H9 (cell line): ENCODE results near the gene ACAD9. TPM values are rescaled to one million over a fixed set of nuclear protein-coding genes. Genes with fewer than 3 reads are reported as not detected.

Experiments used
- DNase-seq: peaks from one replicate; pipeline ENCODE4 v3.0.0-alpha.2; 2017
- H2AFZ ChIP-seq: one replicate; pipeline ENCODE4 v1.6.1; 2013; ENCODE audit warnings: mild to moderate bottlenecking, low read length, control low read depth, moderate library complexity
- H2AK5ac ChIP-seq: 2 replicates; pipeline ENCODE4 v1.6.1; 2013; ENCODE audit warnings: low read length, control low read depth, mixed read lengths; ENCODE audit not compliant: insufficient read length
- H2BK120ac ChIP-seq: one replicate; pipeline ENCODE4 v1.6.1; 2013; ENCODE audit warnings: low read depth, mild to moderate bottlenecking, low read length, control low read depth, inconsistent platforms; ENCODE audit not compliant: poor library complexity, severe bottlenecking
- H2BK12ac ChIP-seq: 2 replicates; pipeline ENCODE4 v1.6.1; 2013; ENCODE audit warnings: low read length, control low read depth, mixed read lengths, low read depth; ENCODE audit not compliant: insufficient read length
- H2BK15ac ChIP-seq: 2 replicates; pipeline ENCODE4 v1.6.1; 2013; ENCODE audit warnings: low read depth, low read length, control low read depth
- H2BK20ac ChIP-seq: one replicate; pipeline ENCODE4 v1.6.1; 2013; ENCODE audit warnings: low read depth, mild to moderate bottlenecking, low read length, control low read depth, inconsistent platforms; ENCODE audit not compliant: poor library complexity, severe bottlenecking
- H2BK5ac ChIP-seq: 2 replicates; pipeline ENCODE4 v1.6.1; 2013; ENCODE audit warnings: low read length, control low read depth, mixed read lengths; ENCODE audit not compliant: insufficient read length
- H3K14ac ChIP-seq: 2 replicates; pipeline ENCODE4 v1.6.1; 2013; ENCODE audit warnings: low read length, control low read depth; ENCODE audit not compliant: insufficient read depth
- H3K18ac ChIP-seq: 2 replicates; pipeline ENCODE4 v1.6.1; 2013; ENCODE audit warnings: low read depth, mild to moderate bottlenecking, mixed read lengths, low read length, control low read depth; ENCODE audit not compliant: insufficient read length
- H3K23ac ChIP-seq: 2 replicates; pipeline ENCODE4 v1.6.1; 2013; ENCODE audit warnings: low read length, control low read depth, mixed read lengths, low read depth; ENCODE audit not compliant: insufficient read length
- H3K23me2 ChIP-seq: 2 replicates; pipeline ENCODE4 v1.6.1; 2013; ENCODE audit warnings: low read depth, mild to moderate bottlenecking, mixed read lengths, low read length, control low read depth; ENCODE audit not compliant: insufficient read length, poor library complexity, severe bottlenecking
- H3K27ac ChIP-seq: 2 replicates; pipeline ENCODE4 v1.5.1; 2013; ENCODE audit warnings: low read length, control low read depth, mixed read lengths, low read depth; ENCODE audit not compliant: insufficient read length
- H3K27me3 ChIP-seq: 2 replicates; pipeline ENCODE4 v1.6.1; 2013; ENCODE audit warnings: low read length, control low read depth, inconsistent platforms; ENCODE audit not compliant: insufficient read depth
- H3K4ac ChIP-seq: 2 replicates; pipeline ENCODE4 v1.6.1; 2013; ENCODE audit warnings: low read depth, mild to moderate bottlenecking, control low read depth, inconsistent platforms, low read length, moderate library complexity
- H3K4me1 ChIP-seq: 2 replicates; pipeline ENCODE4 v1.6.1; 2013; ENCODE audit warnings: low read length, control low read depth, inconsistent platforms; ENCODE audit not compliant: insufficient read depth
- H3K4me2 ChIP-seq: 2 replicates; pipeline ENCODE4 v1.6.1; 2013; ENCODE audit warnings: low read length, control low read depth, mixed read lengths; ENCODE audit not compliant: insufficient read length, insufficient read depth
- H3K56ac ChIP-seq: 2 replicates; pipeline ENCODE4 v1.6.1; 2013; ENCODE audit warnings: low read depth, mild to moderate bottlenecking, mixed read lengths, low read length, control low read depth; ENCODE audit not compliant: insufficient read length
- H3K79me1 ChIP-seq: 2 replicates; pipeline ENCODE4 v1.6.1; 2013; ENCODE audit warnings: low read depth, mild to moderate bottlenecking, moderate library complexity, low read length, control low read depth, inconsistent platforms; ENCODE audit not compliant: insufficient read depth, poor library complexity, severe bottlenecking
- H3K79me2 ChIP-seq: 2 replicates; pipeline ENCODE4 v1.6.1; 2013; ENCODE audit warnings: low read length, control low read depth, inconsistent platforms; ENCODE audit not compliant: insufficient read depth
- H3K9ac ChIP-seq: 2 replicates; pipeline ENCODE4 v1.6.1; 2013; ENCODE audit warnings: low read length, control low read depth, mixed read lengths; ENCODE audit not compliant: insufficient read length; ENCODE audit errors: extremely low read depth
- H3K9me3 ChIP-seq: one replicate; pipeline ENCODE4 v1.6.1; 2013; ENCODE audit warnings: low read depth, low read length, inconsistent platforms; ENCODE audit not compliant: control insufficient read depth
- H3T11ph ChIP-seq: one replicate; pipeline ENCODE4 v1.6.1; 2013; ENCODE audit warnings: mild to moderate bottlenecking, low read length, control low read depth, inconsistent platforms
- H4K20me1 ChIP-seq: one replicate; pipeline ENCODE4 v1.6.1; 2013; ENCODE audit not compliant: control insufficient read depth, insufficient read length, insufficient read depth
- H4K5ac ChIP-seq: 2 replicates; pipeline ENCODE4 v1.6.1; 2013; ENCODE audit warnings: low read depth, mild to moderate bottlenecking, mixed read lengths, low read length, control low read depth; ENCODE audit not compliant: insufficient read length
- H4K8ac ChIP-seq: replicated peaks from 2 replicates; pipeline ENCODE4 v1.6.1; 2013; ENCODE audit warnings: low read length, control low read depth, mixed read lengths, low read depth; ENCODE audit not compliant: insufficient read length
- H4K91ac ChIP-seq: 2 replicates; pipeline ENCODE4 v1.6.1; 2013; ENCODE audit warnings: low read depth, mild to moderate bottlenecking, moderate library complexity, mixed read lengths, low read length, control low read depth; ENCODE audit not compliant: insufficient read length
- H3K27ac Mint-ChIP-seq, 3 experiments: 2 replicates in 2 of 3; 3 replicates in 1 of 3; pipeline ENCODE4 v1.8.0; 2020 to 2021; ENCODE audit warnings: mixed read lengths in 3 of 3, mild to moderate bottlenecking in 1 of 3, moderate library complexity in 1 of 3
- H3K27me3 Mint-ChIP-seq: 2 replicates; pipeline ENCODE4 v1.8.0; 2021; ENCODE audit warnings: low read depth, mild to moderate bottlenecking, moderate library complexity, mixed read lengths
- H3K36me3 Mint-ChIP-seq, 3 experiments: 2 replicates in 2 of 3; 3 replicates in 1 of 3; pipeline ENCODE4 v1.8.0; 2020 to 2021; ENCODE audit warnings: low read depth in 3 of 3, mixed read lengths in 3 of 3; ENCODE audit not compliant: insufficient read depth in 1 of 3
- H3K4me1 Mint-ChIP-seq, 2 experiments: 2 replicates each; pipeline ENCODE4 v1.8.0; 2020; ENCODE audit warnings: mixed read lengths in 2 of 2
- H3K4me3 Mint-ChIP-seq, 2 experiments: 2 replicates in 1 of 2; 3 replicates in 1 of 2; pipeline ENCODE4 v1.8.0; 2020 to 2021; ENCODE audit warnings: mild to moderate bottlenecking in 2 of 2, mixed read lengths in 2 of 2, moderate library complexity in 1 of 2
- H3K9me3 Mint-ChIP-seq, 2 experiments: 2 replicates in 1 of 2; 3 replicates in 1 of 2; pipeline ENCODE4 v1.8.0; 2020; ENCODE audit warnings: mild to moderate bottlenecking in 2 of 2, mixed read lengths in 2 of 2, moderate library complexity in 1 of 2
- CTCF ChIP-seq: fragments of 200-600 bp; sonication (generic); conservative IDR thresholded peaks from 3 replicates; pipeline ENCODE4 v1.8.0; 2021; ENCODE audit warnings: antibody characterized with exemption, mild to moderate bottlenecking
- WGBS: extraction: QIAGEN DNeasy Blood & Tissue Kit; methylation state at CpG from one replicate; pipeline ENCODE4 v1.1.7; 2013; ENCODE audit warnings: missing lambda C conversion rate, low lambda C conversion rate, mixed read lengths; ENCODE audit not compliant: insufficient read length; ENCODE audit errors: extremely low coverage; 5-methylcytosine and 5-hydroxymethylcytosine counted together
- total RNA-seq: library from RNA; stranded (reverse); gene quantifications from 2 replicates; pipeline ENCODE4 v1.2.1, GENCODE V29; 2021

The ACAD9 gene
- total RNA-seq, 1 experiment from 2014 or later, result 43.1 TPM

DNA sequence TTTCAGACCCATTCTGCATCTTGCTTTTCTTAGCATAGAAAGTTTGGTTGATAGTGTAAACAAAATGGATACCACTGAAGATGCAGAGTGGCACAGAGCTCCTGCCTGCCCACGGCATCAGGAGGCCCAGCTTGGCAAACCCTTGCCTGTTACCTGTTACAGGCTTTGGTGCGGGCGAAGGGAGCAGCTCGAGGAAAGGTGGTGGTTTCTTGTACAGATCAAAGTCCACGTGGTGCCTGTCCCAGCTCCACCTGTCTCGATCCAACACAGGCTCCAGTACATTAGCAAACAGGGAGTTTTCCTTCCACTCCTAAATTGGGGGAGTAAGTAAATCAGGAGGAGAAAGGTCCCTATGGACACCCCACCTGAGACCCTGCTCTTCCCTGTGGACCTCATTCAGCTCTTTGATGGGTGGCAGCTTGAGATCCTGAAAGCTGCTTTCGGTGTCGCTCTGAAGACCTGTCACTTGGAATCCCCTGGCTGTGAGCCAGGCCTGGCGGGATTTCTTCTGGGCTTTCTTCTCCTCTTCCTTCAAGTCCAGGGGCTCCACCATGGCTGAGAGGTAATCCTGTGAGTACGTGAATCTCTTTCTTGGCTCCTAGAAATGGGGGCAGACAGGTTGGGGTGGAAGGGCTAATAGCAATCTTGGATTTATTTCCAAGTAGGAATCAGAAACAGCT, 35.7 kb downstream of the ACAD9 start:
- Histone ChIP-seq H2BK120ac (no peak overlapping the region), H2BK5ac (no peak overlapping the region), H3K27ac (no peak overlapping the region), H3K14ac (no peak overlapping the region), H3K23me2 (no peaks in the 10 kb centered on the region), H3K9me3 (peaks cover 2% of the 10 kb centered on the region), H2BK20ac (no peak overlapping the region), H3K27me3 (no peaks in the 10 kb centered on the region), H3K9ac (no peak overlapping the region), H3K18ac (no peak overlapping the region), H3K79me2 (no peaks in the 10 kb centered on the region), H2BK15ac (no peak overlapping the region), H3K4ac (no peak overlapping the region), H4K20me1 (no peaks in the 10 kb centered on the region), H3K4me2 (no peak overlapping the region), H3K79me1 (no peaks in the 10 kb centered on the region), H3K23ac (no peak overlapping the region), H4K91ac (no peak overlapping the region), H3T11ph (no peak overlapping the region), H4K5ac (no peak overlapping the region), H4K8ac (no peak overlapping the region), H3K56ac (no peak overlapping the region), H2BK12ac (no peak overlapping the region), H3K4me1 (no peaks in the 10 kb centered on the region), H2AK5ac (no peak overlapping the region), H2AFZ (no peak overlapping the region)
- H3K27me3 Mint-ChIP-seq, result peaks cover 12% of the 10 kb centered on the region; the same call in 1 of the 2 replicates
- no peaks in the 10 kb centered on the region for H3K4me1 Mint-ChIP-seq
- no peak for DNase-seq
- WGBS, result no CpG with 5 or more reads among the region's 10 CpGs
- no peak overlapping the region for H3K27ac Mint-ChIP-seq
- H3K36me3 Mint-ChIP-seq, result peaks cover 65 to 95% (median 80%) of the 10 kb centered on the region in 3 experiments
- H3K4me3 Mint-ChIP-seq, result no peak overlapping the region
- no peak for TF ChIP-seq CTCF
- H3K9me3 Mint-ChIP-seq, result peaks cover 25 to 26% of the 10 kb centered on the region in 2 experiments
